Caco-2 (cell line): Measurements from ENCODE around the gene MB21D2. TPM values are rescaled to one million over a fixed set of nuclear protein-coding genes. Genes with fewer than 3 reads are reported as not detected.

ENCODE experiments used
- BruUV-seq: library from RNA; stranded (reverse); fragments of 400-500 nt; replicated peaks from 2 replicates; lab custom pipeline; 2021; lab: Mats Ljungman, UMichigan
- CTCF ChIA-PET: fragments of 300-600 bp; sonication (Branson Sonifier 250); formaldehyde crosslinking; loops from one replicate; lab custom pipeline; 2022; ENCODE audit warnings: antibody characterized with exemption; lab: Charles Lee
- POLR2A ChIA-PET: fragments of 300-600 bp; sonication (Branson Sonifier 250); formaldehyde crosslinking; loops from one replicate; lab custom pipeline; 2022; ENCODE audit warnings: antibody characterized with exemption; lab: Charles Lee
- DNase-seq, 2 experiments: peaks; one replicate each; pipeline versions ENCODE4 v3.0.0 to v3.0.0-alpha.2; 2020 to 2022
- H3K27me3 ChIP-seq: replicated peaks from 2 replicates; pipeline ENCODE4 v1.6.0; 2011; ENCODE audit warnings: low read length; ENCODE audit not compliant: control insufficient read depth, insufficient read depth
- H3K36me3 ChIP-seq: 2 replicates; pipeline ENCODE4 v1.5.1; 2011; ENCODE audit warnings: low read length; ENCODE audit not compliant: control insufficient read depth, insufficient read depth
- H3K4me1 ChIP-seq: fragments of 250-450 bp; sonication (Bioruptor Pico); 2 replicates; pipeline ENCODE4 v1.5.1; 2020; ENCODE audit warnings: mild to moderate bottlenecking
- H3K4me3 ChIP-seq: 2 replicates; pipeline ENCODE4 v1.5.1; 2011; ENCODE audit warnings: low read depth, mild to moderate bottlenecking, control low read depth, low read length
- H3K9me3 ChIP-seq: fragments of 250-450 bp; sonication (Bioruptor Pico); 2 replicates; pipeline ENCODE4 v1.5.1; 2020; ENCODE audit warnings: mild to moderate bottlenecking, moderate library complexity
- H3K27ac Mint-ChIP-seq: one replicate; pipeline ENCODE4 v1.8.0; 2022; ENCODE audit warnings: mixed read lengths; ENCODE audit not compliant: unreplicated experiment
- H3K27me3 Mint-ChIP-seq: one replicate; pipeline ENCODE4 v1.8.0; 2022; ENCODE audit warnings: mixed read lengths; ENCODE audit not compliant: insufficient read depth, unreplicated experiment
- H3K36me3 Mint-ChIP-seq: one replicate; pipeline ENCODE4 v1.8.0; 2022; ENCODE audit warnings: mild to moderate bottlenecking, mixed read lengths; ENCODE audit not compliant: insufficient read depth, unreplicated experiment
- H3K4me1 Mint-ChIP-seq: one replicate; pipeline ENCODE4 v1.8.0; 2022; ENCODE audit warnings: low read depth, mixed read lengths; ENCODE audit not compliant: unreplicated experiment
- H3K4me3 Mint-ChIP-seq: one replicate; pipeline ENCODE4 v1.8.0; 2022; ENCODE audit warnings: mild to moderate bottlenecking, moderate library complexity, mixed read lengths; ENCODE audit not compliant: unreplicated experiment
- H3K9me3 Mint-ChIP-seq: one replicate; pipeline ENCODE4 v1.8.0; 2022; ENCODE audit warnings: mixed read lengths; ENCODE audit not compliant: unreplicated experiment
- intact Hi-C: fragments of 100-400 bp; cut with micrococcal nuclease; formaldehyde crosslinking; loops from one replicate; pipeline ENCODE4 v1.10.0; 2022; ENCODE audit not compliant: unreplicated experiment
- total RNA-seq: library from RNA; stranded (reverse); gene quantifications from 2 replicates; pipeline ENCODE4 v1.2.3, GENCODE V29; 2022
- TF ChIP-seq, protein P1 (sequence below), 2 experiments: fragments of 200-600 bp in 1 of 2; IDR thresholded peaks; 1 replicate in 1 of 2; 2 replicates in 1 of 2; pipeline versions ENCODE4 v1.5.1 to v1.8.0; 2011 to 2022; ENCODE audit warnings: antibody characterized with exemption in 1 of 2, control low read depth in 1 of 2, inconsistent platforms in 1 of 2, low read depth in 1 of 2, low read length in 1 of 2, mild to moderate bottlenecking in 1 of 2, moderate library complexity in 1 of 2; ENCODE audit not compliant: insufficient read depth in 1 of 2, severe bottlenecking in 1 of 2, unreplicated experiment in 1 of 2

The MB21D2 gene
- total RNA-seq, 1 experiment from 2014 or later = 11.0 TPM

DNA sequence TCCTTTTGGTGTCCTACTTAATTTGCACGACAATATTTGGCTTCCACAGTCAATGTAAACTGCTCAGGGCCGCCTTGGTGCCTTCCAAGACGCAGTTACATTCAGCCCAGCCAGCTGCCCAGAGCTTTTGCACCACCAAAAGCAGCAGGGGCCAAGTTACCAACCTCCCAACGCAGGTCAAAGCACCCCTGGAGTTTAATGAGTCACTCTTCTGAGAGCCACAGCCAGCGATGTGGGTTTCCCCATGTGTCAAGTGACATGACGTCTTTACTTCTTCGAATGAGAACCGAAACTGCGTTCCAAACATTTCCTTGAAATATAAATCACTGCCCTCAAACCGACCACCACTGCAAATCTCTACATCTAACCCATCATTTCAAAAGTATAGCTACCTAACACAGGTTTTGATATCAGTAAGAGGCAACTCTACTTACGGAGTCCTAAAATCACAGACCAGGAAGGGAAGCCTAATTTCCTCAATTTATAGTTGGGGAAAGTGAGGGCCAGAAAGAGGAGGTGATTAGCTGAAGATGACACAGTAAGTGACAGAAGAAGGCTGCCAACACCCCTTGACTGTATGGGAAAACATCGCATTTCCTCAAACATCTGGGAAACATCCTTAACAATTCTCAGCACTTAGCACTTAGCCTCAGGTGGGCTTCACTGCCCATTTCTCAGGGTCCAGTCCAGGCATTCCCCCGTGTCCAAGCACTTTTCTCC is 24.5 kb downstream of the MB21D2 start:
- no peaks in the 10 kb centered on the region for H3K9me3 ChIP-seq
- TF ChIP-seq, protein P1, sequence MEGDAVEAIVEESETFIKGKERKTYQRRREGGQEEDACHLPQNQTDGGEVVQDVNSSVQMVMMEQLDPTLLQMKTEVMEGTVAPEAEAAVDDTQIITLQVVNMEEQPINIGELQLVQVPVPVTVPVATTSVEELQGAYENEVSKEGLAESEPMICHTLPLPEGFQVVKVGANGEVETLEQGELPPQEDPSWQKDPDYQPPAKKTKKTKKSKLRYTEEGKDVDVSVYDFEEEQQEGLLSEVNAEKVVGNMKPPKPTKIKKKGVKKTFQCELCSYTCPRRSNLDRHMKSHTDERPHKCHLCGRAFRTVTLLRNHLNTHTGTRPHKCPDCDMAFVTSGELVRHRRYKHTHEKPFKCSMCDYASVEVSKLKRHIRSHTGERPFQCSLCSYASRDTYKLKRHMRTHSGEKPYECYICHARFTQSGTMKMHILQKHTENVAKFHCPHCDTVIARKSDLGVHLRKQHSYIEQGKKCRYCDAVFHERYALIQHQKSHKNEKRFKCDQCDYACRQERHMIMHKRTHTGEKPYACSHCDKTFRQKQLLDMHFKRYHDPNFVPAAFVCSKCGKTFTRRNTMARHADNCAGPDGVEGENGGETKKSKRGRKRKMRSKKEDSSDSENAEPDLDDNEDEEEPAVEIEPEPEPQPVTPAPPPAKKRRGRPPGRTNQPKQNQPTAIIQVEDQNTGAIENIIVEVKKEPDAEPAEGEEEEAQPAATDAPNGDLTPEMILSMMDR (IDR thresholded peaks at IDR 0.05; ENCODE audit: insufficient read depth in 1 of 2, low read depth in 1 of 2, low read length in 1 of 2, severe bottlenecking in 1 of 2, unreplicated experiment in 1 of 2) = no peak
- ChIA-PET CTCF (no interaction called here), POLR2A (no interaction called here)
- H3K4me1 Mint-ChIP-seq = peaks cover 53% of the 10 kb centered on the region
- peaks cover 77% of the 10 kb centered on the region for H3K4me1 ChIP-seq
- BruUV-seq = no TSS peak
- no peak overlapping the region for H3K4me3 Mint-ChIP-seq
- no peak overlapping the region for H3K4me3 ChIP-seq
- H3K9me3 Mint-ChIP-seq = no peaks in the 10 kb centered on the region
- H3K36me3 Mint-ChIP-seq = peaks cover 19% of the 10 kb centered on the region
- no peak for DNase-seq
- intact Hi-C loops = no loop called here
- H3K27ac Mint-ChIP-seq = peak overlapping the region; percentile 39
- H3K27me3 ChIP-seq = no peaks in the 10 kb centered on the region
- no peaks in the 10 kb centered on the region for H3K36me3 ChIP-seq
- H3K27me3 Mint-ChIP-seq = no peaks in the 10 kb centered on the region

- no peak for DNase-seq
- CTCF ChIA-PET = interaction anchor here (1.6 kb wide), 1 partner anchor 47 kb away, joined by 4 read pairs; no protein-coding TSS in a partner anchor
- TF ChIP-seq, protein P1 (IDR thresholded peaks at IDR 0.05; ENCODE audit: insufficient read depth in 1 of 2, low read depth in 1 of 2, low read length in 1 of 2, severe bottlenecking in 1 of 2, unreplicated experiment in 1 of 2) = no peak
These were observed 27.0 kb downstream of the MB21D2 start for GRCh38 chr3:192890347-192891335.

DNA sequence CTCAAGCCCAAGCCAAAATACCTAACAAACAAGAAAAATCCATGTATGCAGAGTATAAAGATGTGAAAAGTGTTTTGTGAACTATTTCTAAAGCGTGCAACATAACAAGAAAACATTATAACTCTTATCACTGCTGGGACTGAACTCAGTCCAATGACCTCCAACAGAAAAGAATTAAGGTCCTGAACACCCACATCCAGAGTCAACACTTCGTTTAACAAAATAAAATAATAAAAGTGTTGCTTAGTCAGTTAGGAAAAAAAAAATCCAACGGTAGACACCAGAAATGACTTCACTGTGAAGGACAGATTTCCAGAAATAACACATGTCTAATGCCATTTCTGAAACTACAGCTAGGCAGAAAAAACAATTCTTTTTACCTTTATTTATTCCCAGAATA is 28.0 kb downstream of the MB21D2 start:
- ChIA-PET CTCF (interaction anchor here (1.6 to 2.2 kb wide), 2 partner anchors 26 to 46 kb away, joined by 4 to 13 read pairs; no protein-coding TSS in a partner anchor), POLR2A (interaction anchor here (1.2 to 2.2 kb wide), 2 partner anchors 12 to 28 kb away, joined by 3 to 14 read pairs; partner anchors contain the start of gene MB21D2)
- Mint-ChIP-seq H3K4me1 (peaks cover 43% of the 10 kb centered on the region), H3K4me3 (peak overlapping the region; percentile 77), H3K36me3 (peaks cover 9% of the 10 kb centered on the region), H3K27me3 (no peaks in the 10 kb centered on the region), H3K9me3 (no peaks in the 10 kb centered on the region), H3K27ac (peak overlapping the region; percentile 89)
- no peaks in the 10 kb centered on the region for H3K9me3 ChIP-seq
- BruUV-seq = no TSS peak
- peaks cover 74% of the 10 kb centered on the region for H3K4me1 ChIP-seq
- TF ChIP-seq, protein P1 (IDR thresholded peaks at IDR 0.05; ENCODE audit: insufficient read depth in 1 of 2, low read depth in 1 of 2, low read length in 1 of 2, severe bottlenecking in 1 of 2, unreplicated experiment in 1 of 2) = no peak
- H3K4me3 ChIP-seq = no peak overlapping the region
- H3K36me3 ChIP-seq = no peaks in the 10 kb centered on the region
- no peaks in the 10 kb centered on the region for H3K27me3 ChIP-seq
- no peak for DNase-seq
- intact Hi-C loops = loop anchor here (2.0 kb wide), 1 partner anchor 71 kb away; no protein-coding TSS in a partner anchor

More at GRCh38 chr3:192890347-192891335, 27.0 kb downstream of the MB21D2 start:
- H3K27me3 Mint-ChIP-seq = no peaks in the 10 kb centered on the region
- Histone ChIP-seq H3K4me3 (no peak overlapping the region), H3K4me1 (peaks cover 74% of the 10 kb centered on the region), H3K27me3 (no peaks in the 10 kb centered on the region), H3K36me3 (no peaks in the 10 kb centered on the region), H3K9me3 (no peaks in the 10 kb centered on the region)
- BruUV-seq = no TSS peak
- H3K36me3 Mint-ChIP-seq = peaks cover 13% of the 10 kb centered on the region
- peak overlapping the region; percentile 89 for H3K27ac Mint-ChIP-seq
- no peaks in the 10 kb centered on the region for H3K9me3 Mint-ChIP-seq
- intact Hi-C loops = no loop called here
- H3K4me3 Mint-ChIP-seq = no peak overlapping the region
- peaks cover 44% of the 10 kb centered on the region for H3K4me1 Mint-ChIP-seq
- POLR2A ChIA-PET = no interaction called here
